Measurements from ENCODE around the gene TRIM74.
A peak's percentile ranks its signal among the peaks of the same experiment; 100 is the strongest.
"Not testable (repeated sequence)": the region's sequence is repeated elsewhere in the genome, so short reads cannot be mapped to it uniquely, and the experiment has no call there.

TRIM74 gene

GRCh38 chr7:72960029-72960428, 9.2 kb downstream of the TRIM74 start:
- not testable (repeated sequence) for H3K4me3 ChIP-seq (ENCODE audit: low read length); H3K9me3 ChIP-seq (ENCODE audit: control insufficient read depth, insufficient read depth, low read length); H3K36me3 ChIP-seq (ENCODE audit: control insufficient read depth, insufficient read depth, low read length); H3K4me1 ChIP-seq (ENCODE audit: control insufficient read depth, insufficient read depth, low read length); H3K27ac ChIP-seq (ENCODE audit: low read length); DNase-seq (ENCODE audit: low read depth, low spot score); H3K27me3 ChIP-seq (ENCODE audit: control insufficient read depth, insufficient read depth, low read length)
- no CpG with 5 or more reads among the region's 18 CpGs for WGBS (ENCODE audit: insufficient coverage, insufficient read length)

- H3K27ac ChIP-seq (ENCODE audit: low read length); H3K36me3 ChIP-seq (ENCODE audit: control insufficient read depth, insufficient read depth, low read length); H3K9me3 ChIP-seq (ENCODE audit: control insufficient read depth, insufficient read depth, low read length); H3K4me1 ChIP-seq (ENCODE audit: control insufficient read depth, insufficient read depth, low read length); DNase-seq (ENCODE audit: low read depth, low spot score); H3K27me3 ChIP-seq (ENCODE audit: control insufficient read depth, insufficient read depth, low read length): not testable (repeated sequence)
- peak overlapping the region; percentile 33; the same call in 1 of the 2 replicates for H3K4me3 ChIP-seq (ENCODE audit: low read length)
- WGBS (ENCODE audit: insufficient coverage, insufficient read length): no CpG with 5 or more reads among the region's 45 CpGs
Measured at GRCh38 chr7:72954563-72955198, 14.6 kb downstream of the TRIM74 start.

- H3K4me1 ChIP-seq (ENCODE audit: control insufficient read depth, insufficient read depth, low read length); H3K27ac ChIP-seq (ENCODE audit: low read length); DNase-seq (ENCODE audit: low read depth, low spot score); H3K36me3 ChIP-seq (ENCODE audit: control insufficient read depth, insufficient read depth, low read length); H3K27me3 ChIP-seq (ENCODE audit: control insufficient read depth, insufficient read depth, low read length); H3K9me3 ChIP-seq (ENCODE audit: control insufficient read depth, insufficient read depth, low read length): not testable (repeated sequence)
- H3K4me3 ChIP-seq (ENCODE audit: low read length): peak overlapping the region; percentile 33; the same call in 1 of the 2 replicates
- whole genome bisulfite sequencing (ENCODE audit: insufficient coverage, insufficient read length): no CpG with 5 or more reads among the region's 43 CpGs
Measured at GRCh38 chr7:72953901-72954562, 15.2 kb downstream of the TRIM74 start.

GRCh38 chr7:72950432-72950831, 18.8 kb downstream of the TRIM74 start:
- H3K36me3 ChIP-seq (ENCODE audit: control insufficient read depth, insufficient read depth, low read length); H3K9me3 ChIP-seq (ENCODE audit: control insufficient read depth, insufficient read depth, low read length); H3K4me1 ChIP-seq (ENCODE audit: control insufficient read depth, insufficient read depth, low read length); H3K27ac ChIP-seq (ENCODE audit: low read length); DNase-seq (ENCODE audit: low read depth, low spot score); H3K27me3 ChIP-seq (ENCODE audit: control insufficient read depth, insufficient read depth, low read length); H3K4me3 ChIP-seq (ENCODE audit: low read length): not testable (repeated sequence)
- no CpG with 5 or more reads among the region's 6 CpGs for WGBS (ENCODE audit: insufficient coverage, insufficient read length)

- not testable (repeated sequence) for DNase-seq (ENCODE audit: low read depth, low spot score); H3K4me1 ChIP-seq (ENCODE audit: control insufficient read depth, insufficient read depth, low read length); H3K27ac ChIP-seq (ENCODE audit: low read length); H3K27me3 ChIP-seq (ENCODE audit: control insufficient read depth, insufficient read depth, low read length); H3K9me3 ChIP-seq (ENCODE audit: control insufficient read depth, insufficient read depth, low read length); H3K4me3 ChIP-seq (ENCODE audit: low read length); H3K36me3 ChIP-seq (ENCODE audit: control insufficient read depth, insufficient read depth, low read length)
- WGBS (ENCODE audit: insufficient coverage, insufficient read length): no CpG with 5 or more reads among the region's 6 CpGs
Measured at GRCh38 chr7:72949686-72950085, 19.6 kb downstream of the TRIM74 start.

GRCh38 chr7:72949276-72949675, 20.0 kb downstream of the TRIM74 start:
- H3K27ac ChIP-seq (ENCODE audit: low read length); DNase-seq (ENCODE audit: low read depth, low spot score): not testable (repeated sequence)
- WGBS (ENCODE audit: insufficient coverage, insufficient read length): no CpG with 5 or more reads among the region's 9 CpGs

GRCh38 chr7:72948714-72949113, 20.6 kb downstream of the TRIM74 start:
- H3K27ac ChIP-seq (ENCODE audit: low read length); H3K4me3 ChIP-seq (ENCODE audit: low read length); H3K9me3 ChIP-seq (ENCODE audit: control insufficient read depth, insufficient read depth, low read length); H3K36me3 ChIP-seq (ENCODE audit: control insufficient read depth, insufficient read depth, low read length); H3K27me3 ChIP-seq (ENCODE audit: control insufficient read depth, insufficient read depth, low read length); H3K4me1 ChIP-seq (ENCODE audit: control insufficient read depth, insufficient read depth, low read length); DNase-seq (ENCODE audit: low read depth, low spot score): not testable (repeated sequence)
- WGBS (ENCODE audit: insufficient coverage, insufficient read length): no CpG with 5 or more reads among the region's 23 CpGs

More at GRCh38 chr7:72949276-72949675, 20.0 kb downstream of the TRIM74 start:
- H3K4me1 ChIP-seq (ENCODE audit: control insufficient read depth, insufficient read depth, low read length); H3K4me3 ChIP-seq (ENCODE audit: low read length); H3K27me3 ChIP-seq (ENCODE audit: control insufficient read depth, insufficient read depth, low read length); H3K36me3 ChIP-seq (ENCODE audit: control insufficient read depth, insufficient read depth, low read length); H3K9me3 ChIP-seq (ENCODE audit: control insufficient read depth, insufficient read depth, low read length): not testable (repeated sequence)

GRCh38 chr7:72946130-72946745, 23.0 kb downstream of the TRIM74 start:
- no CpG with 5 or more reads among the region's 22 CpGs for WGBS (ENCODE audit: insufficient coverage, insufficient read length)
- H3K4me3 ChIP-seq (ENCODE audit: low read length); DNase-seq (ENCODE audit: low read depth, low spot score); H3K27me3 ChIP-seq (ENCODE audit: control insufficient read depth, insufficient read depth, low read length); H3K36me3 ChIP-seq (ENCODE audit: control insufficient read depth, insufficient read depth, low read length); H3K4me1 ChIP-seq (ENCODE audit: control insufficient read depth, insufficient read depth, low read length); H3K9me3 ChIP-seq (ENCODE audit: control insufficient read depth, insufficient read depth, low read length); H3K27ac ChIP-seq (ENCODE audit: low read length): not testable (repeated sequence)

- WGBS (ENCODE audit: insufficient coverage, insufficient read length): no CpG with 5 or more reads among the region's 9 CpGs
- H3K27ac ChIP-seq (ENCODE audit: low read length); DNase-seq (ENCODE audit: low read depth, low spot score); H3K4me3 ChIP-seq (ENCODE audit: low read length); H3K4me1 ChIP-seq (ENCODE audit: control insufficient read depth, insufficient read depth, low read length); H3K36me3 ChIP-seq (ENCODE audit: control insufficient read depth, insufficient read depth, low read length); H3K27me3 ChIP-seq (ENCODE audit: control insufficient read depth, insufficient read depth, low read length); H3K9me3 ChIP-seq (ENCODE audit: control insufficient read depth, insufficient read depth, low read length): not testable (repeated sequence)
Measured at GRCh38 chr7:72945597-72945996, 23.7 kb downstream of the TRIM74 start.

GRCh38 chr7:72944937-72945336, 24.3 kb downstream of the TRIM74 start:
- not testable (repeated sequence) for H3K27ac ChIP-seq (ENCODE audit: low read length); H3K4me1 ChIP-seq (ENCODE audit: control insufficient read depth, insufficient read depth, low read length); H3K36me3 ChIP-seq (ENCODE audit: control insufficient read depth, insufficient read depth, low read length); DNase-seq (ENCODE audit: low read depth, low spot score); H3K27me3 ChIP-seq (ENCODE audit: control insufficient read depth, insufficient read depth, low read length); H3K9me3 ChIP-seq (ENCODE audit: control insufficient read depth, insufficient read depth, low read length); H3K4me3 ChIP-seq (ENCODE audit: low read length)
- WGBS (ENCODE audit: insufficient coverage, insufficient read length): no CpG with 5 or more reads among the region's 15 CpGs
